NCI-H460 (cell line): Measurements from ENCODE around the gene KCNJ16. TPM values are rescaled to one million over a fixed set of nuclear protein-coding genes. Genes with fewer than 3 reads are reported as not detected.
A peak's percentile ranks its signal among the peaks of the same experiment; 100 is the strongest.

ENCODE experiments used
- DNase-seq: peaks from one replicate; pipeline ENCODE4 v3.0.0-alpha.2; 2016; ENCODE audit warnings: low read depth; ENCODE audit errors: extremely low read depth
- total RNA-seq: library from RNA; depleted of rRNA; stranded (reverse); fragments of >200 nt; shearing (Covaris generic); gene quantifications from 2 replicates; pipeline ENCODE4 v1.2.3, GENCODE V29; 2014

KCNJ16 gene
- total RNA-seq, 1 experiment from 2014 or later, result not detected

DNA sequence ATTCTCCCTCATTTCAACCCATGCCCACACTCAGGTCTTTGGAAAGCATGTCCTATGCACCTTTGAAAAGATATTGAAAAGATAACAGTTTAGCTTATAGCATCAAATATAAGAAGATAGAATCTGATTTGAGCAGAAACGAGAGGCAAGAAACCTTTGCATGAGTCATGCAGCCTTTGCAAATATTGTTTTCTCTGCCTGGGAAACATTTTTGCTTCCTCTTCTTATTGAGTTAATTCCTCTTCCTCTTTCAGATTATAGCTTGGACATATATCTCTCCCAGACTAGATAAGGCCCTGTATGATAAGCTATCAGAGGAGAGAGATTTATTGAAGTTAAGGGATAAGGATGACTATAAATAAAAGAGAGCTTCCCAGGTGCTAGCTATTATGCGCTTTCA is 48.2 kb downstream of the KCNJ16 start:
- no peak for DNase-seq

DNA sequence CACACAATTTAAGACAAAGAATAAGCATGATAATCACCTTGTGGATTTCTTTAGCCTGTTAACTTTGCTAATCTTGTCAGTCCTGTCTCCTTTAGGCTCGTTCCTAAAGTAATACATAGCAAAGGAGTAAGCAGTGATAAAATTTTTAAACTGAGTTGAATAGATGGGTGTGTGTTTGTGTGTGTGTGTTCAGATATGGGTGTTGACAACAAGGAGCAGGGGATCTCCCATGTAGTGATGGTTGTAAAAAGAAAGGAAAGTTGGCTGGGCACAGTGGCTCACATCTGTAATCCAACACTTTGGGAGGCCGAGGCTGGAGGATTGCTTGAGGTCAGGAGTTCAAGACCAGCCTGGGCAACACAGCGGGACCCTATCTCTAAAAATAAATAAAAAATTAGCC is 49.7 kb downstream of the KCNJ16 start:
- DNase-seq, result no peak

DNA sequence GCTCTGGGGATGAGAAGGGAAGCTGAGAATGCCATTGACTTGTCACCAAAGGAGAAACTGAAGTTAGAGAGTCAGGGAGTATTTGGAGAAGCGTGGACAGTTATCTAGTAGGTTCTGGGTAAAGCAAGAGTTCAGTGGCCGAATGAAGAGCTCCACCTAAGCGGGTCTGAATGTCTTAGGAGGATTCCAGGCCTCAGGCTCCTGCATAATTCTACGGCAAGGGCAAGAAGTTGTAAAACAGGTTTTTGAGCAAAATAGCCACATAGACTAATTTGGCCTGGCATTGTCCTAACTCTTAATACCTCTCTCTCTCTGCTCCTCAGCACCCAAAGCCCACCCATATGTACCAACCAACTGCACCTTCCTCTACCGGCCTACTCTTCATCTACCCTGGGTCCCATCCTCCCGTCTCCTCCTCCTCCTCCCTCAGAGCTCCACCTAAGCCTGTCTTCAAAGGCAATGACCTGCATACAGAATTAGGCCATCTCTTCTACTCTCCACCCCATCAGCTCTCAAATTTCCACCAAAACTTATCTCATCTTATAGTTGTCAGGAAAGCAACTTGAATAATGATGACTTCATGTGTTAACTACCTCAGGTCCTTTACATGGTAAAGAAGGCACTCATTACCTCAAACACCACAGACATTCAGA is 52.3 kb downstream of the KCNJ16 start:
- DNase-seq, result no peak

DNA sequence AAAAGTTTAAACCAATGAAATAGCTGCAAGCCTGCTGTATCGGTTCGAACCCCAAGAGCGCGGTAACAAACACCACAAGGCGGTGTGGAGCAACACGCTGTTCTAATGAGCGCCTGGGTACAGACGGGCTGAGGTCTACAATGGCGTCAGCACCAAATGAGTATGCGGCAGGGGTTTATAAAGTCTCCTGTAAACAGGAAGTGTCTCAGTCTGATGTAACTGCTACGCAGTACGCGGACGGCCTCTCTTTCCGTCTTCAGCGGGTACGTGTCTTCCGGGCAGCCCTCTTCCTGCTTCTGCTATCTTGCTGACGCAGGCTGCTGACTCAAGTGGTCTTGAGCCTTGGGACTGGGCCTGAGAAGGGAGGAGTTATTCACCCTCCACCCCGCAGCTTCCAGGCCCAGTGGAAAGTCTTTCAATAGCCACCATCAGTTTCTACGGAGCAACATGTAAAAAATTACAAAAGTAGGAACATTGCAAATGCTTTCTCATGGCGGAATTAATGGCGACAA is 53.8 kb downstream of the KCNJ16 start:
- no peak for DNase-seq

DNA sequence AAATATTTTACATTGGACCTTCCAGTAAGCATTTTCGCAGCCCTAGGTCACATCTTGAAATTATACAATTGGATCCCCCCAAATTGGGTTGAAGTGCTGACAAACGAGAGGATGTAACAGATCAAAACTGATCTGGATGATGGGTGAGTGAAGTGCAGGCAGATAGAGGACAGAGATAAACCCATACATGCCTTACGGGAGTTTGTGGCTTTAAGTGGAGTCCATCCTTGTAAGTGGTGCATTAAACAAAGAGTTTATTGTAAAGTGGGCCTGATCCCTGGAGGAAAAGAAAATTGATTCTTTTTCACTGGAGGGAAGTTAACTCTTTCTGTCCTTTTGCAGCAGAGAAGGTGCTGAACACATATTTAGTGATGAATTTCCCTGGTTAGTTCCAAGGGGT is 55.3 kb downstream of the KCNJ16 start:
- no peak for DNase-seq

DNA sequence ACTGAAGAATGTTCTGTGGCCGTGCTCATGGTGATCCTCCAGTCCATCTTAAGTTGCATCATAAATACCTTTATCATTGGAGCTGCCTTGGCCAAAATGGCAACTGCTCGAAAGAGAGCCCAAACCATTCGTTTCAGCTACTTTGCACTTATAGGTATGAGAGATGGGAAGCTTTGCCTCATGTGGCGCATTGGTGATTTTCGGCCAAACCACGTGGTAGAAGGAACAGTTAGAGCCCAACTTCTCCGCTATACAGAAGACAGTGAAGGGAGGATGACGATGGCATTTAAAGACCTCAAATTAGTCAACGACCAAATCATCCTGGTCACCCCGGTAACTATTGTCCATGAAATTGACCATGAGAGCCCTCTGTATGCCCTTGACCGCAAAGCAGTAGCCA is 57.5 kb downstream of the KCNJ16 start:
- DNase-seq, result no peak

DNA sequence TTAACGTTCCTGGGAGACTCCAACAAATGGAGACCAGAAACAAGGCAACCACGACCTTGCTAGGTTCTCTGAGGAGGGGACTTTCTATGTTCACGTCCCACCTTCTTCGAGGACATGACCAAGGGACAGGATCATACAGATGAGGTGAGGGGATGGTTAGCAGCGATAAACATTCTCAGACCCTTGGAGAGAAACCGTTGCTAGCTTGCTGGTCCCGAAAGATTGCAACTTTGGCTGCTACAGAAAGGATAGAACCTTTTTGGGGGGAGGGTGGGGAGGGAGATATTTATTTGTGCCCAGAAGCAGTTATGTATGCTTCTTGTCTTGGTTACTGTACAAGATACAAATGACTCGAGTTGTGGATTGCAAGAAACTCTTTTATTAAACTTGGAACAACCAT is 59.0 kb downstream of the KCNJ16 start:
- DNase-seq, result no peak

DNA sequence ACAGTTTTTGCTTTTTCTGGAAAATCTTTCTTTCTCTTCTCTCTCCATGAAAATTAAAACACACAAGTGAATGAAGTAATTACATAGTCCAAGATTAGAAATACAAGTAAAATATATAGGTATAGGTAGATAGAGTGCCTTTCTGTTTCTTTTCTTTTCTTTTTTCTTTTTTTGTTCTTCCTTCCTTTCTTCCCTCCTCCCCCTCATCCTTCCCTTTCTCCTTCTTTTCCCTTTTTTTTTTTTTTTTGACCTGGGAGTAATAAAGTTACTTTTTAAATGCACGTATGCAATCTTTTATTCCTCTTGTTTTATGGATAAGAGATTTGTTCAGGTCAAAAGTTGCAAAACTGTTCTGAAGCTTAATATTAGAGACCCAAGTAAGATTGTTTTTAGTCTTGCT is 59.8 kb downstream of the KCNJ16 start:
- DNase-seq, result no peak

DNA sequence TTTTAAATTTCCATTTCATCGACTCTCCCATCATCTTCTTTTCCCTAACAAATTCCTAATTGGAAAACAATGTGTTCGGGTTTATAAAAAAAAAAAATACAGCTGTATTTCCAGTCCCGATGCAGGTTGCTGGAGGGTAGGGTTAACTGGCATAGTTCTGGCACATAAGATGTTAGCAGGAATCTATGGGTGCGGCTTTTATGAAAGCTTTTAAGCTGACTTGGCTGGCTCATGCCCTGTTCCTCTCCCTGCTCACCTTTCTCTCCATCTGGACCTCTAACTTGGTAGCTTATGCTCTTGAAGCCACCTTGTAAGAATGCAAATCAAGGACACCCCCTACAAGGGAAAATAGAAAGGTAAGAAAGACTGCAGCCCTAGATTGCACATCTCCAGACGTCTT is 61.1 kb downstream of the KCNJ16 start:
- no peak for DNase-seq

DNA sequence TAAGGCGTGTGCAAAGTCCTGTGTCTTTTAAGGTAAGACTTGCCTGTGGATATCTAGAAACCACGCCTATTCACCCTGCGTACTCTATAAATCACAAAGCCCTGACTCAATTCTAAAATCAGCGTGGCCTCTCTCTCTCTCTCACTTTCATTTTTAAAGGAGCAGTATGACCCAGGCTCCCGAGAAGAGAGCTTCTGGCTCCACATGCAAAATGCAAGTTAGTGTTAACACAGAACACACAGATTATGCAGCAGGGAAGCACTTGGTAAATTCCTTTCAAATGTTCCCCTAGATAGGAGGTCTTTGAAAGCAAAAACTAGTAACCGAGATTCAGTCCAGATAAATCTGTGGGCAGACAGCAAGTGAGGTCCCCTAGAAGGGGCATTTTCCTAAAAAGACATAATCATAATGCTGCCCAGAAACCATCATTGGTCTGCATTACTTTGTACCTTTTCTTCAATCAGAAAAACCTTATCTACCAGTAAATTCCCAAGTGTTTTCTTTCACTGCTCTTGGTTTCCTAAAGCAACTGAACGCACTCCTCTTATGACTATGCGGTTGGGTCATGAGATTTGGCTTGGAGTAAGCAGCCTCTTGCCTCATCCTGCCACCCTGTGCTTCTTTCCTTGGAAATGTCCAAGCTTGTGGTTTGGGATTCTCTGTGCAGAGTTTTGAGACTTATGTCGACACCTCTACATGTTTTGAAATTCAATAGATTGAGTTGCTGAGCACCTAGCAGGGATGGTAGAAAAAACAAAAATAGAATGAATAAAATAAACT is 62.6 kb downstream of the KCNJ16 start:
- DNase-seq, result peak; percentile 70

DNA sequence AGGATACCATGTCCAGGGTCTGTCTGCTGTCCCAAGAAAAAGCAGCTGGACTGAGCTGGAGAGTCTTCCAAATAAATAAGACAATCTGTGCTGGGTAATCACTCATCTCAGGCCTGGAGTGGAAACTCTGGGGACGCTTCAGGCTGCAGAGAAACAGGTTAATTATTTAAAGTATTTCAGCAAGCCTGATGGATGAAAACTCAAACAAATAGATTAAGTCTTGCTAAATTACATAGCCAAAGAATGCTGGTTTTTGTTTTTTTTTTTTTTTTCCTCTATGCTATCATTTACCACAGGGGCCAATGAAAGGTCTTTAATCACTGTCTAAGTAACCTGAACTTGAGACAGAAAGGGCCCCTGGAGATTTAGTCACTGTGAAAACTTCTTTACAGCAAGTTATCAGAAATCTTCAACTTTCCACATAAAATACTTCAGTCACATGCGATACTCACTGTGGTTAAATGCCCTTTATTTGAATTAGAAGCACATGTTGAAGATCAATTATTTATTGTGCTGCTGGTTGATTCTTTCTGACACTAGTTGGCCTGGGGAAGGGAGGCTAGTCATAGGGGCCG is 63.4 kb downstream of the KCNJ16 start:
- no peak for DNase-seq

DNA sequence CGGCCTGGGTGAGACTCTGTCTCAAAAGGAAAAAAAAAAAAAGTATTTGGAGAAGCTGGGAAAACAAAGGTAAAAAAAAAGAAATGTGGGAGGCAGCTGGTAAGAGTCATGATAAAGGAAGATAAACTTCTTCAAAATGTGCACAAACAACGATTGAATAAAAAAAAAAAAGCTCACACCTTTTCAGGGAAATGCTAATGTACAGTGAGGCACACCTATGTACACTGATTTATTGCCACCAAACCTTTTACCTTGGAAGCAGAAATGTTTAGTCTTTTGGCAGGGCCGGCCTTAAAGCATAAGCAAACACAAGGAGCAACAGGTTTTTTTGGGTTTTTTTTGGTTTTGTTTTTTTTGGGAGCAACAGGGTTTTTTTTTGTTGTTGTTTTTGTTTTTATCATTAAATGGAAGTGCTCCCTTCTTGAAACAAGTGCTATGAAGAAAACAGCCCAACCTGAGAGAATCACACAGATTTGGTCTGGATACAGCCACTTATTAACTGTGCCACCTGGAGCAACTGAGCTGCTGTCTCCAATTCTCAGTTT is 64.5 kb downstream of the KCNJ16 start:
- no peak for DNase-seq

DNA sequence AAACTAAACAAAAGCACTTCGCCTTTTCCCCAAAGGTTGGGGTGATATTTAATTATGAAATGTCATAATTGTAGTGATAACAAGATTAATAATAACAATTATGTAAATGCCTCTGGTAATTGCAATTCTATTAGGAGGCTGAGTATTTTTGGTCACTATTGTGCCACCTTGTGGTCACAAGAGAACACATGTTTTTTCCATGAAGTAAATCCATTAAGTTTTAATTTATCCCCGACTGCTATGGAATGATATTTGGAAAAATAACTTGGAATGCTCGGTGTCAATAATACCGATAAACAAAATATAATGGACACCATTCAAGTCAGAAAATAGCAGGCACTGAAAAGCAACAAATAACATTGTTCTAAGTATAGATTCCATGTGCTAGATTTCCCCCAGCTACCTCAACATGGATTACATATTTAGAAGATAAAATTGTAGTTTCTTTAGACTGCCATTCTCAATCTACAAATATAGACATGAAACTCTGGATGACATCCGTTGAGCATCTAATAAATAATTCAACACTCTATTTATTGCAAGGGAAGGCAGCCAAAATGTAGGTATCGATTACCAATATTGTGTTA is 69.3 kb downstream of the KCNJ16 start:
- no peak for DNase-seq

DNA sequence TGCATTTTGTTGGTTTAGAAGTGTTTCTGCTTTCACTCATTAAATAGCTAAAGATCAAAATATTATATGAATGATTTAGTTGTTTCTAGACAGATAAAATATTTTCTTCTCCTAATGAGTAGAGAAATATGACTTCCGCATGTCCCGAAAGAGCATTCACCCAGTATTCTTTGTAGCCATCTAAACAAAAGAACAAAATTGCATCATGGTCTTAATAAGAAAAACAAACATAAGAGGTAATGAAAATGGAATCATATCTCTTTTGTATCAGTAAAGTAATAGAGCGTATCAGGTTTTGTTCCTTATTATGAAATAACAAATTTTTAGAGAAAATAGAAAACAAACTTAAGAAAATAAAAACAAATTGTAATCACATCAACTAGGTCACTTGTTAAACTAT is 78.2 kb downstream of the KCNJ16 start:
- no peak for DNase-seq

DNA sequence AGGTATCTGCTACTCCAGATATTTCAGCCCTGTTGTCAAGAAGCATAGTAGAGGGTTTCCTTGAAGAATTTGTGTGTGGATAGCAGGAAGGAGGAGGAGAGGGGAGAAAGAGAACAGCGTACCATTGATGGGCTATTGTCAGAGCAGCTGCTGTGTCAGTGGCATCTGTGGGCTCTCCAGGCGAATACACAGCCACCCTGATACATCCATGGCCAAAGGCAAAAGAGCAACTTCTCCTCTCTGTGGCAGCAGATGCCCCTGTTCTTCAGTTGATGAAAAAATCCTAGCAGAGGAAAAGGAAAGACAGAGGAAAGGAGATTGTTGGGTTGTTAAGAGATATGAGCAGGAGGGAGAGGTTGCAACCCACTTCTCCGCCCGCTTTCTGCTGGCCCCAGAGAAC is 82.1 kb downstream of the KCNJ16 start:
- DNase-seq, result no peak

DNA sequence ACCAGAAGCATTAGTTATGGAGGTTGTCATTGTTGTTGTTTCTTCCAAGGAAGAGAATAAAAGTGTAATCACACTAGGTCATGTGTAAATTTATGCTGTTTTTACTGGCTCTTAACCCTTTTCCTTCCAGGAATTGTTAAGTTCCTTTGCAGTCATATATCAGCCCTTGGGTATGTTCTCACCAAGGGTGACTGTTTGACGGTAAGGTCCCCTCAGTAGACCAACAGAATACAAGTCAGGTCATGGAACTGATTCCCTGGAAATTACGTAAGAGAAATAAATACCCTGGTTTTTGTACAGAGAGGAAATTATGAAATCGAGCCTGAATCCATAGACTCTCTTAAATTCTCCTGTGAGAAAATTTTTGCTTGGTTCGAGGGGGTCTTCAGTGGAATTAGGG is 83.2 kb downstream of the KCNJ16 start:
- no peak for DNase-seq

DNA sequence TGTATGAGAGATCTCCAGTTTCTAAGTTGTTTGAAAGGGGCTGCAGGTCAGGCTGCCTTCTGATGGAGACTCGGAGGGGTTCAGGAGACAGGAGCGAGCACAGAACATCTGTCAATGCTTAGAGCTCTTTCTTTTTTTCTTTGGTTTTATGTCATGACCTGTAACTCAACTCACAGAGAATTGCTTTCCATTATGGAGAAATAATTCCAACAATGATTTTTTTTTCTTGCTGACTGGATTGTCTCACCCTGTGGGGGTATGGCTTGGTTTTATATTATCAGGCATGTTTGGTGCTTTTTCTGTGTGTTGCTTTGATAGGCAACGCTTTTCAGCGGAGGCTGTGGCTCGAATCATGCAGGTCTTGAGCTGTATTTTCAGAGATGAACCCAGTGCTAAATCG is 83.6 kb downstream of the KCNJ16 start:
- DNase-seq, result no peak

DNA sequence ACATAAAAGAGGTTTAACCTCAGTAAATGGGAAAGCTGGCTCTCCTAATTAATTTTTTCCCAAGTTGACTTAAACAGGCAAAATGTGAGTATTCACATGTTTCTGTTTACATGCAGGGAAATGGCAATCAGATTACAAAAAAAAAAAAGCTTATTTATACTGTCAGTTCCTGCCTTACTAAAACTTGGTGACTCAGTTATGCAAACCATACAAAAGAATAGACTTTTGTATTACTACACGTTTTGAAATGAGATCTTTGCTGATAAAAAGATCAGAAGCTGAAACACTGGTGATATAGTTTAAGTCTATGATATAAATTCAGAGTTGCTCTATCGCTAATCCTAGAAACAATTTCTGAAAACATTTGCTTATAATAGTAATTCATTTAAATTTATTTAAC is 85.0 kb downstream of the KCNJ16 start:
- no peak for DNase-seq

DNA sequence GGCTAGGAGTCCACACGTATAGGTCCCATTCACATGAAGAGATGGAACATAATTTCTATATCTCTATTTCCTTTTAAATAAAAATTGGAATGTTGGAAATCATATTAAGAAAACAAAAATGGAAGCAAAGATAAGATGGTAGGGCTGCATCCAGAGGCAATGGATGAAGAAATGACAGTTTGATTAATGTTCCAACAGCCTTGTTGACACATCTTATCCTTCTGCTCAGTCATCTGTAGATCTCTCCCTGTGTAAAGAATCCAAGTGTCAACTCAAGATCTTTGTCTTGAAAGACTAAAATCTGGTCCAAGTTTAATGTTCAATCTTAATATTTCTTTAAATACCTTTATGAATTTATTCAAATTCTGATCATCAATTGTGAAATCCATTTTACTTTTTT is 86.5 kb downstream of the KCNJ16 start:
- DNase-seq, result no peak

DNA sequence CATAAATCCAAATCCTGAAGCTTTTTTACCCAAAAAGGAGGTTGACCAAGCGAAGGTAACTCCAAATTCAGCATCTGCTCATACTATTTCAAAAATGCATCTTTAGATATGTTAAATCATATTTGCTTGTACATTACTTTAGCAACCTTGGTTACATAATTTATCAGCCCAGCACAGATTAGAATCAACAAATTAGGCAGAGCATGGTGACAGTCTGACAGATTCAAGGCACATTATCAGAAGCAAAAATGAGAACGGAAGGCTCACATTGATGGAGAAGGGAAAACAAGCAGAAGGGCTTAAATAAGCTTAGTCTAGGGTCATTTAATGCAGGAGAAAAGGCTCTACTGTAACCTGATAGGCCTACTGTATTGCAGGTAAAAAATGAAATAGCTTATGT is 90.4 kb downstream of the KCNJ16 start:
- DNase-seq, result no peak

DNA sequence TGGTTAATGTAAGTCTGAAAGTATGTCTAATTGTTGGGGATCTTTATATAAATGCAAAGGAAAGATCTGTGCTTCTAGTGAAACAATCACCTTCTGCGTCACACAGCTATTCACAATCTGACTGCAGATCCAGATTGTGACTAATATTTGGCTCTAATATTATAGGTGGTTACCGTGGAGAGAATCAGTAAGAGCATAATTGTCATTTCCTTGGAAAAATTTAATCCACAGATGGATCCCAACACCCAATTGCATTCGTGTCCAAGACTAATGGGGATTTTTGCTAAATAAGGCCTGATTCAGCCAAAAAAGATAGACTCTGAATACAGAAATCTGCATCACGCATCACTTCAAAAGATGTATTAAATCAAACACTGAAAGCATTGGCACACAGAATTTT is 91.6 kb downstream of the KCNJ16 start:
- DNase-seq, result no peak
